OCI-LY1 (cell line): Measurements from ENCODE around the gene RAB4A.

Source experiments
- CTCF ChIP-seq: fragments of 200-600 bp; sonication (generic), shearing (Covaris generic); IDR thresholded peaks from 2 replicates; pipeline ENCODE4 v1.5.1; 2017; ENCODE audit warnings: mild to moderate bottlenecking, antibody characterized with exemption, low read length, moderate library complexity, mixed read lengths
- EZH2 ChIP-seq: fragments of 200-600 bp; sonication (generic), shearing (Covaris generic); IDR thresholded peaks from 2 replicates; pipeline ENCODE4 v1.8.0; 2017; ENCODE audit warnings: borderline replicate concordance, mixed run types, mild to moderate bottlenecking, antibody characterized with exemption, low read length, moderate library complexity, mixed read lengths

GRCh38 chr1:229266832-229267500 is 3.9 kb upstream of the RAB4A start:
- TF ChIP-seq EZH2 = no peak
- TF ChIP-seq CTCF = no peak
